DMS 273 (cell line): ENCODE data around the gene TEX52.
"Not testable (repeated sequence)": the region's sequence is repeated elsewhere in the genome, so short reads cannot be mapped to it uniquely, and the experiment has no call there.

Source experiments
- DNase-seq: peaks from one replicate; lab custom pipeline; 2025; ENCODE audit not compliant: unreplicated experiment; lab: John Stamatoyannopoulos, UW

Gene TEX52

DNA sequence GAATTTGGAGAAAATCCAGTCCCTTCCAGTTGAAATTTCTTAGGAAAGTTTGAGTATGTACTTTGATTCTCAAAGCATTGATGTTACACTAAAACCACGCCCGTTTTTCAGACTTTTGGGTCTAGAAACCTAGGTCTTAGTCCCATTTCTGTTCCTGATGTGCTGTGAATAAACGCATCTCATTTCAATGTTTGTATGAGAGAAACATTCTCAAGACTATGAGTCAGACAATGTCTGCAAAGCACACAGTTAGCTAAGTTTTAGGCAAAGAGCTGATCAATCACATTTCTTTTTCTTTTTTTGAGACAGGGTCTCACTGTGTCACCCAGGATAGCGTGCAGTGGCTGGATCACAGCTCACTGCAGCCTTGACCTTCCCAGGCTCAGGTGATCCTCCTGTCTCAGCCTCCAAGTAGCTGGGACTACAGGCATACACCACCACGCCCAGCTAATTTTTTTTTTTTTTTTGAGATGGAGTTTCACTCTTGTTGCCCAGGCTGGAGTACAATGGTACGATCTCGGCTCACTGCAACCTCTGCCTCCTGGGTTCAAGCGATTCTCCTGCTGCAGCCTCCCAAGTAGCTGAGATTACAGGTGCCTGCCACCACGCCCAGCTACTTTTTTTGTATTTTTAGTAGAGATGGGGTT, 12.3 kb upstream of the TEX52 start:
- DNase-seq = not testable (repeated sequence)

DNA sequence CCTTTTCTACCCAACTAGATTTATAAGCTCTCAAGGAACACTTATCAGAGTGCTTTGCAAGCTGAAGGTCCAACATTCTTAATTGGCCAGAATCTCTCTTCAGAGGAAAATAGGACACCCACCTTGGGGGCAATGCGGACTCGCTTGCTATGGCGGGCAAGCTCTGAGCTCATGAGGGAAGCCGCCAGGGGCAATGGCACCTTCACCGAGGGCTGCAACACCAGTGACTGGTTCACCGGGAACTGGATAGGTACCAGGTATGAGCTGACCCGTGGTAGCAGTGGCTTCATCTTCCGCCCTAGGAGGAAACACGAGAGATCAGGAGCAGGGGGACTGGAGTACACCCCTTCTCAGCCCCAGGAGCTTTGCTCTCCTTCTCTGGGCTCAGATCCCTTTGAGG, 7.4 kb upstream of the TEX52 start:
- no peak for DNase-seq

DNA sequence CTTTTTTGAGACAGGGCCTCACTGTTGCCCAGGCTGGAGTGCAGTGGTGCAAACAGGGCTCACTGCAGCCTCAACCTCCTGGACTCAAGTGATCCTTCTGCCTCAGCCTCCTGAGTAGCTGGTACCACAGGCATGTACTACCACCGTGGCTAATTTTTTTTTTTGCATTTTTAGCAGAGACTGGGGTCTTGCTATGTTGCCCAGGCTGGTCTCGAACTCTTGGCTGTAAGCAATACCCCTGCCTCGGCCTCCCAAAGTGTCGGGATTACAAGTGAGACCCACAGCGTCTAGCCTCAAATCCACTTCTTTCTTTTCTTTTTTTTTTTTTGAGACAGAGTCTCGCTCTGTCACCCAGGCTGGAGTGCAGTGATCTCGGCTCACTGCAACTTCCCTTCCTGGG, 6.6 kb upstream of the TEX52 start:
- not testable (repeated sequence) for DNase-seq

DNA sequence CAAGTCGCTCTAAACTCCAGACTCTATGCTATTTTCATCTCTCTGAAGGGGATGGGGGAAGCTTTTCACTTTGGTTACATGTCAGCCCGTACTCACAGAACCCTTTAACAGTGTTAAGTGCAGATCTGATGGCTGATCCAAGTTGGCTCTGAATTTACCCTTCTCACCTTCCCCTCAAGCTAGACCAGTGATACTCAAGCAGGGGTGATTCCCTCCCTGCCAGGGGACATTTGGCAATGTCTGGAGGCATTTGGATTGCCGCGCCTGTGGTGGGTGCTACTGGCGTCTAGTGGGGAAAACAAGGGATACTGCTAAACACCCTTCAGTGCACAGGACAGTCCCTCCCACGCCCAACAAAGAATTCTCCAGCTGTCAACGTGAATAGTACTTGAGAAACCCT, 6.0 kb upstream of the TEX52 start:
- DNase-seq = no peak

DNA sequence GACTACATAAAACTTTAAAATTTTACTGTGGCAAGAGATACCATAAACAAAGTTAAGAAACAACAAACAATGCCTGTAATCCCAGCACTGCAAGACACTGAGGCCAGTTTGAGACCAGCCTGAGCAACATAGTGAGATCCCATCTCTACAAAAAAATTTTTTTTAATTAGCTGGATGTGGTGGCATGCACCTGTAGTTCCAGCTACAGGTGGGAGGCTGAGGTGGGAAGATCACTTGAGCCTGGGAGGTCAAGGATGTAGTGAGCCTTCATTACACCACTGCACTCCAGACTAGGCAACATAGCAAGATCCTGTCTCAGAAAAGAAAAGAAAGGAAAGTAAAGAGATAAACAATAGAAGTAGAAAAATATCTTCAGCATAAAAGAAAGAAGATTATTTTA, 3.3 kb upstream of the TEX52 start:
- DNase-seq = no peak

DNA sequence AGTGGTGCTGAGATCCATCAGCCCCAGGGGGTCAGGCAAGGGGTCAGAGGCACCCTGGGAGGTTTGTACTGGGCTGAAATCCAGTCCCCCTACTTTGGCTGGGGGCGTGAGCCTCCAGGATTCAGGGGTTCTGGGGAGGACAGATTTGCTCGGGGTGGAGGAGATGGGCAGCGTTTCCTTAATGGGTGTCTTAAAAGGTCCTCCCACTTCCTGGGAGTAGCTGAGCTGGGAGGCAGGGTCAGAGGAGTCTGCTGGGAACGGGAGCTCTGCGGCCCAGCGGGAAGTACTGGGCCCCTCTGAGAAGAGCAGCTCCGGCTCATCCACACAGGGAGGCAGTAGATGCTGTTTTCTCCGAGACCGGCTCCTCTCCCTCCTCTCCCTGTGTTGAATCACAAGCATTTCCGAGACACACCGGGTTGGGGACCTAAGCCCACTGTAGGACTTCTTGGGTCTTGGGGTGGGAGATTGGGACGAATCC, 2.1 kb upstream of the TEX52 start:
- DNase-seq = no peak

DNA sequence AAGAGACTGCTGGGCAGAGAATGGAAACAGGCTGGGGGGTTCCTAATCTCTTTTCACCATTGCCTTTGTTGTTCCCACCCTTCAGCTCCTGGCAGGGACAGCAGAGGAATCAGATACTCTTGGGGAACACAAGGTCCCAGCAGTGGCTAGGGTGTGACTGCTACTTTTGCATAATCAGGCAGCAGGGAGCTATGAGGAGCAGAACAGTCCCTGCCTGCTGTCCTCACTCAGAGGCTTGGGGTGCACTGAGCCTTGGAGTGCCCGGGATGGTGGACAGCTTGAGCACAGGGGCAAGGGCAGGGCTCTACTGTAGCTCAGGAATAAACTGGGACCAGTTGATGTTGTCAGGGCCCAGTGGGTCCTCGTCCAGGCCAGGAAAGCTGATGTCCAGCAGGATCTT, 1.5 kb upstream of the TEX52 start:
- DNase-seq = no peak

DNA sequence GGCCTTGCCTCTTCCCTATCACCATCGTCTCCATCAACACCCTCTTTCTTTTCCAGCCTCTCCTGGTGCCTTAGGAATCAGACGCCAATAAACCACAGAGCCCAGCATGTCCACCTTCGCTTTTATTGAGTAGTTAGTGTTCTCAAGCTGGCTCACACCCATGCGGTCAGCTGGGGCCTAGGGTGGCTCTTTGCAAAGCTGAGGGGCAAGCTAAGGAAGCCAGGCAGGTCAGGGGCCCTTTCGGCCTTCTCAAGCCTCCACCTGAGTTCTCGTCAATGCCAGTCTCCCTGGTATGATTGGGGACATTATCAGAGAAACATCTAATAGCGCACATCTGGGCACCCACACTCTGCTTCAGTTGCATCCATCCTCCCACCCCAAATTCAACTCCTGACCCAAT, 737 bp upstream of the TEX52 start:
- no peak for DNase-seq

DNA sequence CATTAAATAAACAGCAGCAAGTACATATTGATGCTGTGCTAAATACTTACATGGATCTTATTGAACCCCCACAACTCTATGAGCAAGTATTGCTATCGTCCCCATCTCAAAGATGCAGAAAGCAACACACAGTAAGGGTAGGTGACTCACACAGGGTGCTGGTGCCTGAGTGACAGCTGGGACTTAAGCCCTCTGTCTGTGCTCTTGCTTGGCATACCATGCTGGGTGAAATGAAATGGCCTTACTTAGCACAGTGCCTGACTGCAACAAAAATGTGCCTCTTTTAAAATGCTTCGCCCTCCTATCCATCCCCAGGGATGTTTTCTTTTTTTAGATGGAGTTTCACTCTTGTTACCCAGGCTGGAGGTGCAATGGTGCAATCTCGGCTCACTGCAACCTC, 788 bp downstream of the TEX52 start:
- DNase-seq = peak; percentile 23

DNA sequence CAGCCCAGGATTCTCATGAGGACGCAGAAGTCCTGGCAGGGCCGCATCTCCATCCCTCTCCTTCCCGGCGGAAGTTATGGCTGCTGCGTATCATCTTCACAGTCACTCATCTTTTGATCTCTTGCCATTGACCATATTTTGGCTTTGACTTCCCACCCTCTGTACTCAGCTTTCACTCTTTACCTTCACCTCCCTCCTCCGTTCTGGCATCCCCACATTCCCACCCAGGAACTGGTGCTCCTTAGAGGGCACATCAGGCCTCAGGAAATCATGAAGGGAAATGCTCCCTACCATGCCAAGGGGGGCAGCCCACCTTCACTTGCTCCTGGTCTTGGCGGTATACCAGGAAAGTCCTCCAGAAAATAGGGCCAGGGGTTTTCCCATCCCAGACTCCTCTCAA, 1.3 kb downstream of the TEX52 start:
- no peak for DNase-seq

DNA sequence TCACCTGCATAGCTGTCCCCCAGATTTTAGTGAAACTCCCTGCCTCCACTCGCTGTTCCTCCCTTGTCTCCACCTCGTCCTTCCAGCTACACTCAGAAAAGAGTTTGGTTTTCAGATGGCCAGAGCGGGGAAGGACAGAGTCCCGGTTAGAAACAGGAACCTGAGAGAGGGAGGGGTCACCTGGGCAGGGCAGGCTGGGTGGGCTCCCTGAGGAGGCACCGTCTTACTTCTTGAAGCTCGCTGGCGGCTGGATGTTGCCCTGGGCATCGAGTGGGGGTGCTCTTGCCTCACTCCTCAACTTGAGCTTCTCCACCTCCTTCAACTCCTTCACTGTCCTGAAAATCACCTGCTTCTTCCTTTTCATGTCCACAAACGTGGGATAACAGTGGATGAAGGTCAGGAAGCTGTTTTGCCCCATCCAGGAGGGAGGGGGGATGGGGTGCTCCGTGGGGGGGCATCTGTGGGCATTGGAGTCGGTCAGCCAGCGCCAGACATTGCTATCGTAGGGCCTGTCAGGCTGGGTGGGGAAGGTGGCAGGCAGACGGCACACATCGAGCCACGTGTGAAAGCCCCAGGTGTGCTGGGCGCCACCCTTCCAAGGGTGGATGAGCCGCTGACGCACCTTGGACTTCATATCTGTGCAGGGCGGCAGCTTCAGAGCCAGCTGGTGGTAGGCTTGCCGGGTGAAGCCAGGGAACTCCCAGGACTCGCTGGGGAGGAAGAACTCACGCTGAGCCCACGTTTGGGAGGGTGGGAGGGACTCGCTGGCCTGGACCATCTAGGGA, 2.0 kb downstream of the TEX52 start:
- no peak for DNase-seq

DNA sequence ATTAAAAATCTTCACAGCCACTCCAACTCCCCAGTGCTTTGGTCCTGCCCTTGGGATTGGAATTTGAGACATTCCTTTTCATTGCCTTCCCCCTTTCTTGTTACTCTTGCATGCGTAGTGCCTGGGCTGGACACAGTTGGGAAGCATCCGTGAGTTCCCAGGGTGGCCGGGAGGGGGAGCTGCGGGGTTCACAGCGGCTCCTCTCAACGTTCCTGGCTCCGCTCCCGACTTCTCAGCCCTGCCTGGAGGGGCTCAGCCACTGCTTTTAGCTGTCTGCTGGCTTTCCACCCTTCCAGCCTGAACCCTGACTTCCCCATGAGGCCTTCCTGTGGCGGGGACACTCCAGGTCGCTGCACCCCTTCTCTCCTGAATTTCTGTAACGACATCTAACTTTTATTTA, 3.2 kb downstream of the TEX52 start:
- DNase-seq = peak; percentile 87

DNA sequence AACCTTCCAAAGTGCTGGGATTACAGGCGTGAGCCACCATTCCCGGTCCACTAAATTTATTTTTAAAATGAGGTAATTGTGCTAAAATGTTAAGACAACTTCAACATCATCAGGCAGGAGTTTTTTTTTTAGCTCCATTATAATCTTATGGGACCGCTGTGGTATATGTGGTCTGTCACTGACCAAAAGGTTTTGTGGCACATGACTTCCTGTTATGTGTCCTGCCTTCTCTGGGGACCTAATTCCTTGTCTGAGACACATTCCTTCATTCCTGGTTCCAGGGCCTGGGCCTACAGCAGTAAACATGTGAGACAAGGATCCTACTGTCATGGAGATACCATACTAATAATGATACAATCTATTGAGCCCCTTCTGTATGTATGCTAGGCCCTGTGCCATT, 4.9 kb downstream of the TEX52 start:
- DNase-seq = no peak

DNA sequence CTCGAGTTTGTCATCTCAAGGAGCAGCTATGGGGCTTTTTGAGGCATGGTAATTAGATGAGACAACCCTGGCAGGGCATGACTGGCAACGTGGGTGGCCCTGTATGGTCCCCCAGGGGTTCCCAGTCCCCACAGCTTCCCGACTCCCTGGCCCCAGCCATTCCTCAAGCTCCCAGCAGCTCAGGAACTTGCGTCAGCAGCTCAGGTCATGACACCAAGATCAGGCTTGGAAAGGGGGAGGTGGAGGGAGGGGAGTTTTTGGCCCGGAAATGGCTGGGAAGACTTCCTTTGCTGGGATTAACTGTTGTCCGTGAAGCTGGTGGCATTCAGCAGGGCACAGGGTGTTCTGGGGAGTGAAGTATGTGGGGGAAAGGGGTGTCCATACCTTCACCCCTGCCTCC, 11.6 kb downstream of the TEX52 start:
- DNase-seq = peak; percentile 12

DNA sequence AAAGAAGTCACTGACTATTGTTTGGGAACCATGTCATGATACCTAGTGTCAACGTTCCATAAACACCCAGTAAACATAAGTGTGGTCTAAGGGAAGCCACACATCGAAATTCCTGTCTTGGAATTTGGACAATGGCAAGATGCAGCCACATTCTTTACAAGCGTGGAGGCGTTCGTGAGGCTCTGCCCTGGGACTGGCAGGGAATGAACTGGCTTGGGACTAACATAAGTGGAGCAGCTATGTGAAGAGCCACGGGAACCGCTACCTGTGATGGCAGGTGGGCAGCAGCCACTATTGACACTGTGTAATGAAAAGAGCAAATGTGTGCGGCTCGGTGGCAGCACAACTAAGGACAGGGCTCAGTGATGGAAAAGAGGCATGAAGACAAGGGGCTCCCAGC, 12.1 kb downstream of the TEX52 start:
- no peak for DNase-seq

DNA sequence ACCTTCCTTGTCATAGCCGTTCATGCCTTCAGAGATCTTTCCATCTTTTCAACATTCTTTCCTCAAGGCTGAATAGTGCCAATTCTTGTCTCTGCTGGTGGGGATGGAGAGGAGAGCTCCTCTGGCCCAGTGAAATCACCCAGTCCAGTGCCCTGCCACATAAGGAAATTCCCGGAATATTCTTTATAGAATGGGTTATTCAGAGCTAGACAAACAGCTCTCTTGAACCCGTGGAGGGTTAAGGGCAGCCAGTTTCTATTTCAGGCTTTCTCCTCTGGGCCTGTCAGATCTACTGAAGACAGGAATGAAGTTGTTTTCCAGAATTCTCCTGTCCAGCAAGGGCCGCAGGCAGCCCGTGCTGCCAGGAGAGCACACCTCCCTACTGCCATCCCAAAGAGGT, 13.9 kb downstream of the TEX52 start:
- DNase-seq = no peak

DNA sequence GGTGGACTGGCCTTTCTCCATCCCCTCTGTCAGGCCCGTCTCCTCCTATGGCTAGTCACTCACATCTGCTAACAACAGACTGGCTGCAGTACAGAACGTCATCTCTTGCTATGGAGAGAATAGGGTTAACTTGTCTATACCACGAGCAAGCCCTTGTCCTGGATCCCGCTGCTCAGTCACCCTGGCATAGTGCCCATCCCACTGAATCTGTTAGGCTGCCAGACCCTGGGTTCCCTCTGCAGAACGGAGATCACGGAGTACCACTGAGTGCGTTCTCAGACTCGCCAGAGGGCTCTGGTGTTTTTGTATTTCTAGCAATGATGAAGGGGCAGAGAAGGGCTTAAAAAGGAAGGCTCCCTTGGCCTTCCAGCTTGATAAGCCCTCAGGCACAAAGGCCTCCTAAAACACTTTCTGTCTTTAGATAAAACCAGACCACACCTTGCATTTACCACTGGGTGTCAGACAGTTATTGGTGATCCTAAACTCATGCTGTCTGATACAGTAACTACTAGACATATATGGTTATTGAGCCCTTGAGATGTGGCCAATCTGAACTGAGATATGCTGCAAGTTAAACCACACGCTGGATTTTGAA, 15.7 kb downstream of the TEX52 start:
- DNase-seq = peak; percentile 22

DNA sequence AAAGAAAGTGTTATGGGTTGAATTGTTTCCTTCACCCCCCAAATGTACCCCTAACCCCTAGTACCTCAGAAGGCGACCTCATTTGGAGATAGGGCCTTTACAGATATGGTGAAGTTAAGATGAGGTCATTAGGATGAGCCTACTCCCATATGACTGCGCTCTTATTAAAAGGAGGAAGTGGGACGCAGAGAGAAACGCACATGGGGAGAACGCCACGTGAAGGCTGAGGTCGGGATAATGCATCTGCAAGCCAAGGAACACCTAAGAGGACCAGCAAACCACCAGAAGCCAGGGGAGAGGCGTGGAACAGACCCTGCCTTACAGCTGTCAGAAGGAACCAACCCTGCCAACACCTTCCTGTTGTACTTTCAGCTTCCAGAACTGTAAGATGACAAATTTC, 20.3 kb downstream of the TEX52 start:
- no peak for DNase-seq

DNA sequence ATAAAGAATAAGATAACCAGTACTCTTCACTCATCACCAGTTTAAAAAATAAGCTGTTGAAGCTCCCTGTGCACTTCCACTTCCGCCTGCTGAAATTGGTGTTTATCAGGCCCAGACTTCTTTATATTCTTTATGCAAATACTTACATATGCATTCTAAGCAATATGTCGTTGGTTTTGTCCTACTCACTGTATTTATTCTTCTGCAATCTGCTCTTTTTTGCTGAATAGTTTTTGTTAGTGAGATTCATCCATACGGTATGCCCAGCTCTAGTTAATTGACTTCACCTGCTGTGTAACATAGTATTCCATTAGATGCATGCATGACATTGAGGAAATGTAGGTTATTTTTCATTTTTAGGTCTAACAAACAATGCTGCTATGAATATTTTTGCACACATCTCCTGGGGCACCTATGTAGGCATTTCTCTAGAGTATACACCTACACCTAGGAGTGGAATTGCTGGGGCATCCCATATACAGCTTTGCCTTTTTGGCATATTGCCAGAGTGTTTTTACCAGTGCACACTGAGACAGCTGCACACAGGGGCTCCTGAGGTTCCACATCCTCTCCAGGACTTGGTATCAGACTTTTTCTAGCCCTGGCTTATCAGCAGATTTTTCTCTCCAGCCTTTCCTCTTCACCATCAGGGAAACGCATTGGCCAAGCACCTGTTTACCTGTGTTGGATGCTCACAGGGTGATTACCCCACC, 21.0 kb downstream of the TEX52 start:
- DNase-seq = peak; percentile 39

DNA sequence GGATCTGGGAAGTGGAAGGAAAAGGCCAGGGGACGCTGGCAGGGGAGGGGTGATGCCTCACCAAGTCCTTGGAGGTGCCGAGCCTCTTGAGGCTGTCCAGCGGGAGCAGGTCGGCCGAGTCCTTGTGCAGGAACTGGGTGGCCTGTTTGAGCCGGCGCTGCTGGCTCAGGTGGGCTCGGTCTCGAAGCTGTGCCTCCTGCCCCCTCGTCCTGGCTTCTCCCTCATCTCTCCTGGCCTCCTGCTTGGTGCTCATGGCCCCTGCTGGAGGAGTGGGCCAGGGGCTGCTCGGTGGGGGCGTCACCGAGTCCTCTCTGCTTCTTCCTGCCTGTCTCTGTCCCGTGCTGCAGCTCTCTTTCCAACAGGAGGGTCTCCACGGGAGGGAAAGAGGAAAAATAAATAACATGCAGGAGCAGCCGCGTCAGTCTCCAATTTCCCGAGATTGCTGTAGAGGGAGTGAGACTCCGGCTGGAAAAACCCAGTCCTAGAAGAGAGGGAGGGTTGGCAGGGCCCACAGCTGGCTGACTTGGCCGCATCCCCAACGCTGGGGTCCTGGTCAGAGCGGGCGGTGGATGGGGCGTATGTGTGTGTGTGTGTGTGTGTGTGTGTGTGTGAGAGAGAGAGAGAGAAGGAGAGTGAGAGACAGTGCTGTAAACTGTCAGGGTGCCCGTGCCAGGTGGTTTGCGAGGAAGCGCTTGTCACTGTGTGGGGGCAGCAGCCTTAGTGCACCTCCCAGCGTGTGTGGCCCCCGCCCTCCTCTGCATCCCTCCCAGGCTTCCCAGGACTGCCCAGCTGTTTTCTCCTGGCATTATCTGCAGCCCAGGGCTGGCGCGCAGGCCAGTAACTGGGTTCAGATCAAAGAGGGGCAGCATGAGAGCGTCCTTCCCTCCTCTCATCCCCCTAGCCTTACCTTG, 22.0 kb downstream of the TEX52 start, which contains the start of gene NRIP2:
Gene NRIP2, minus strand, starts transcription at position 455 of the 911 bp plus-strand sequence. Its CDS starts 52 bp downstream, at position 403.
- DNase-seq = peak; percentile 72
